NB4 (cell line): ENCODE results near the gene NPTX2.

ENCODE experiments used
- MAX ChIP-seq: IDR thresholded peaks from 2 replicates; pipeline ENCODE4 v1.6.1; 2011; ENCODE audit warnings: low read depth, low read length
- MYC ChIP-seq: IDR thresholded peaks from 2 replicates; pipeline ENCODE4 v1.6.1; 2011; ENCODE audit warnings: low read depth, low read length
- POLR2A ChIP-seq: IDR thresholded peaks from 2 replicates; pipeline ENCODE4 v1.6.1; 2011; ENCODE audit warnings: mild to moderate bottlenecking; ENCODE audit not compliant: insufficient read length; ENCODE audit errors: extremely low read depth
- TF ChIP-seq, protein P1 (sequence below): IDR thresholded peaks from one replicate; pipeline ENCODE4 v1.5.1; 2012; ENCODE audit warnings: low read depth, low read length

GRCh38 chr7:98647326-98647725, 30.2 kb downstream of the NPTX2 start:
- TF ChIP-seq POLR2A (no peak), MAX (no peak), MYC (no peak)
- TF ChIP-seq, protein P1, sequence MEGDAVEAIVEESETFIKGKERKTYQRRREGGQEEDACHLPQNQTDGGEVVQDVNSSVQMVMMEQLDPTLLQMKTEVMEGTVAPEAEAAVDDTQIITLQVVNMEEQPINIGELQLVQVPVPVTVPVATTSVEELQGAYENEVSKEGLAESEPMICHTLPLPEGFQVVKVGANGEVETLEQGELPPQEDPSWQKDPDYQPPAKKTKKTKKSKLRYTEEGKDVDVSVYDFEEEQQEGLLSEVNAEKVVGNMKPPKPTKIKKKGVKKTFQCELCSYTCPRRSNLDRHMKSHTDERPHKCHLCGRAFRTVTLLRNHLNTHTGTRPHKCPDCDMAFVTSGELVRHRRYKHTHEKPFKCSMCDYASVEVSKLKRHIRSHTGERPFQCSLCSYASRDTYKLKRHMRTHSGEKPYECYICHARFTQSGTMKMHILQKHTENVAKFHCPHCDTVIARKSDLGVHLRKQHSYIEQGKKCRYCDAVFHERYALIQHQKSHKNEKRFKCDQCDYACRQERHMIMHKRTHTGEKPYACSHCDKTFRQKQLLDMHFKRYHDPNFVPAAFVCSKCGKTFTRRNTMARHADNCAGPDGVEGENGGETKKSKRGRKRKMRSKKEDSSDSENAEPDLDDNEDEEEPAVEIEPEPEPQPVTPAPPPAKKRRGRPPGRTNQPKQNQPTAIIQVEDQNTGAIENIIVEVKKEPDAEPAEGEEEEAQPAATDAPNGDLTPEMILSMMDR, result no peak
